Non-pigmented ciliary epithelial cell (primary cell): ENCODE results near the gene FLVCR1.

Source experiments
- DNase-seq: peaks from one replicate; pipeline ENCODE4 v3.0.0-alpha.2; 2010; ENCODE audit warnings: low read depth

Gene FLVCR1

GRCh38 chr1:212945463-212946160 lies 87.5 kb downstream of the FLVCR1 start:
- DNase-seq: no peak

- DNase-seq: no peak
Measured at GRCh38 chr1:212946872-212947271, 88.8 kb downstream of the FLVCR1 start.
